ENCODE measurements around the gene FIGN. TPM values are rescaled to one million over a fixed set of nuclear protein-coding genes. Genes with fewer than 3 reads are reported as not detected.

Gene FIGN
- total and polyA plus RNA-seq, 2 of the 13 experiments (the other 11 are each of a cell fraction or from before 2014, with no cell fraction given), result 6.6 to 6.7 TPM

DNA sequence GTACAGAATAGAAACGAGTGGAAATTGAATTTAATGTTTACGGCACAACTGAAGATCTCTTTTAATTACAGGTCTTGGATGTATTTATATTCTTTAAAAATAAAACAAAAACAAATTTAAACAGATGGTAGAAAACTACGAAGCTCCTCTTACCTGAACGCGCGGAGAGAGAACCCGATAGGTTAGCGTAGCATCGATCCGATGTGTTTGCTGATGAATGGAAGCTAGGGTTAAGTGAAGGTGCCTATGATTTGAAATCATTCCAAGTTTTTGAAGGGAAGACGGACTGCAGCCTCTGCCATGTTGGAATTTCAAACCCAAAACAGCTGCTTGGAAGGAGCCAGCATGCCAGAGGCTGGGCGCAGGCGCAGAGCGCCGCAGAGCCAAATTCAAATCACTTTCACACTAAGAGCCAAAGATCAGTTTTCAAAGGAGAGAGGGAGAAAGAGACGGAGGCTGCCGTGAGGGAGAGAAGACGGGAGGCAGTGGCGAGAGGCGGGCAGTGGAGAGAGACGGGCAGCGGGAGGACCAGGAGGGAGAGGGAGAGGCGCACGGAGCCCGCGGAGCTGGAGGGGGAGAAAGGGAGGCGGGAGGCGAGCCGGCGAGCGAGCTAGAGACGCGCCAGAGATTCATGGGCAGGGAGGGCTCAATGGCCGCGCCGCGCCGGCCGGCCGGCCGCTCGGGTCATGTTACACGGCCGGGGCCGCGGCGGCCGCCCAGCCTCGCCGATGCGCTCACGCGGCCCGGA lies at the start of gene FIGN (continued):
- TF ChIP-seq ZNF83 (CRISPR knock-in tag; IDR thresholded peaks at IDR 0.05; ENCODE audit: borderline replicate concordance) (no peak), JUNB (CRISPR knock-in tag; IDR thresholded peaks at IDR 0.05; ENCODE audit: borderline replicate concordance) (peak; percentile 28; the same call in 1 of the 2 replicates), ZNF10 (CRISPR knock-in tag; IDR thresholded peaks at IDR 0.05; ENCODE audit: borderline replicate concordance, low read depth) (no peak)

DNA sequence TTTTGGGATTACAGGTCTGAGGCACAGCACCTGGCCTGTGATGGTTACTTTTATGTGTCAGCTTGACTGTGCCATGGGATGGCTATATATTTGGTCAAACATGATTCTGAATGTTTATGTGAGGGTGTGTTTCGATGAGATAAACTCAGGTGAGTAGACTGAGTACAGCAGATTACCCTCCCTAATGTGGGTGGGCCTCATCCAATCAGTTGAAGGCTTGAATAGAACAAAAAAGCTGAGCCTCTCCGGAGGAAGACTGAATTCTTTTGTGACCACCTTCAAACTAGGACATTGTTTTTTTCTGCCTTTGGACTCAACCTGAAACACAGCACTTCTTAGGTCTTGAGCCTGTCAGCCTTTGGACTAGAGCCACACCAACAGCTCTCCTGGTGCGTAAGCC lies 49.4 kb upstream of the FIGN start:
- no peaks in the 10 kb centered on the region for H4K20me1 ChIP-seq (ENCODE audit: insufficient read depth, low read length)
- H3K4me1 ChIP-seq (ENCODE audit: insufficient read depth, low read length), result peaks cover 3% of the 10 kb centered on the region
- no peaks in the 10 kb centered on the region for H3K36me3 ChIP-seq (replicated peaks in 1 of 2; ENCODE audit: control insufficient read depth in 1 of 2, insufficient read depth in 2 of 2, low read length in 2 of 2)
- no peaks in the 10 kb centered on the region for H3K27me3 ChIP-seq (ENCODE audit: control insufficient read depth in 1 of 2, insufficient read depth in 2 of 2, low read length in 2 of 2)
- H3K27ac ChIP-seq (ENCODE audit: extremely low read length, insufficient read depth, low read length), result no peak overlapping the region
- H3K79me2 ChIP-seq (ENCODE audit: insufficient read depth, low read length), result no peaks in the 10 kb centered on the region
- intact Hi-C loops (cut with micrococcal nuclease; ENCODE audit: unreplicated experiment) (no loop called here), in situ Hi-C loops (cut with HindIII; ENCODE audit: extremely low pct_ligation_motif_present, low pct_unique_long_range_greater_than_20kb) (no loop called here)
- no peak overlapping the region for H3K4me3 ChIP-seq (replicated peaks in 1 of 3; ENCODE audit: insufficient read depth in 1 of 3, low read depth in 2 of 3, low read length in 3 of 3)
- no peak overlapping the region for H2AFZ ChIP-seq (ENCODE audit: low read length)
- TF ChIP-seq KLF15 (CRISPR knock-in tag; IDR thresholded peaks at IDR 0.05; ENCODE audit: borderline replicate concordance) (no peak), ZC3H4 (CRISPR knock-in tag; IDR thresholded peaks at IDR 0.05; ENCODE audit: borderline replicate concordance) (no peak), ZNF10 (CRISPR knock-in tag; IDR thresholded peaks at IDR 0.05; ENCODE audit: borderline replicate concordance, low read depth) (no peak), BORCS8-MEF2B (CRISPR knock-in tag; IDR thresholded peaks at IDR 0.05) (no peak), ZNF775 (CRISPR knock-in tag; IDR thresholded peaks at IDR 0.05; ENCODE audit: borderline replicate concordance) (no peak), ZNF615 (CRISPR knock-in tag; IDR thresholded peaks at IDR 0.05; ENCODE audit: borderline replicate concordance) (no peak), CHD4 (IDR thresholded peaks at IDR 0.05; ENCODE audit: borderline replicate concordance, low read length) (no peak), ZNF460 (CRISPR knock-in tag; IDR thresholded peaks at IDR 0.05; ENCODE audit: borderline replicate concordance) (no peak), ATF1 (CRISPR knock-in tag; IDR thresholded peaks at IDR 0.05) (no peak), MATR3 (CRISPR knock-in tag; IDR thresholded peaks at IDR 0.05) (no peak), ZFP36 (IDR thresholded peaks at IDR 0.05; ENCODE audit: borderline replicate concordance, low read depth, low read length, partially characterized antibody) (no peak), HNF4A (CRISPR knock-in tag; IDR thresholded peaks at IDR 0.05) (no peak), NFE2L2 (IDR thresholded peaks at IDR 0.05; ENCODE audit: low read length) (no peak), CAMTA2 (CRISPR knock-in tag; IDR thresholded peaks at IDR 0.05; ENCODE audit: borderline replicate concordance) (no peak), ZNF333 (CRISPR knock-in tag; IDR thresholded peaks at IDR 0.05; ENCODE audit: borderline replicate concordance) (no peak)
- TF ChIP-seq, protein P1, sequence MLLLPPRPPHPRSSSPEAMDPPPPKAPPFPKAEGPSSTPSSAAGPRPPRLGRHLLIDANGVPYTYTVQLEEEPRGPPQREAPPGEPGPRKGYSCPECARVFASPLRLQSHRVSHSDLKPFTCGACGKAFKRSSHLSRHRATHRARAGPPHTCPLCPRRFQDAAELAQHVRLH (CRISPR knock-in tag; IDR thresholded peaks at IDR 0.05; ENCODE audit: borderline replicate concordance, low read depth), result no peak
- TF ChIP-seq, protein P2, sequence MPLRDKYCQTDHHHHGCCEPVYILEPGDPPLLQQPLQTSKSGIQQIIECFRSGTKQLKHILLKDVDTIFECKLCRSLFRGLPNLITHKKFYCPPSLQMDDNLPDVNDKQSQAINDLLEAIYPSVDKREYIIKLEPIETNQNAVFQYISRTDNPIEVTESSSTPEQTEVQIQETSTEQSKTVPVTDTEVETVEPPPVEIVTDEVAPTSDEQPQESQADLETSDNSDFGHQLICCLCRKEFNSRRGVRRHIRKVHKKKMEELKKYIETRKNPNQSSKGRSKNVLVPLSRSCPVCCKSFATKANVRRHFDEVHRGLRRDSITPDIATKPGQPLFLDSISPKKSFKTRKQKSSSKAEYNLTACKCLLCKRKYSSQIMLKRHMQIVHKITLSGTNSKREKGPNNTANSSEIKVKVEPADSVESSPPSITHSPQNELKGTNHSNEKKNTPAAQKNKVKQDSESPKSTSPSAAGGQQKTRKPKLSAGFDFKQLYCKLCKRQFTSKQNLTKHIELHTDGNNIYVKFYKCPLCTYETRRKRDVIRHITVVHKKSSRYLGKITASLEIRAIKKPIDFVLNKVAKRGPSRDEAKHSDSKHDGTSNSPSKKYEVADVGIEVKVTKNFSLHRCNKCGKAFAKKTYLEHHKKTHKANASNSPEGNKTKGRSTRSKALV (CRISPR knock-in tag; IDR thresholded peaks at IDR 0.05), result no peak
- WGBS (ENCODE audit: low lambda C conversion rate), result 43% methylated on average over 3 of the region's 3 CpGs
- FAIRE-seq (no peak), ATAC-seq (no peak), DNase-seq (ENCODE audit: low spot score) (no peak)
- POLR2A ChIA-PET, result no interaction called here
- BruUV-seq (replicated peaks), result no TSS peak
- CTCF ChIA-PET (ENCODE audit: low intra/inter-chr PET ratio, low total read pairs), result no interaction called here
- H3K4me2 ChIP-seq (ENCODE audit: low read depth, low read length), result no peak overlapping the region
- no peak overlapping the region for H3K9ac ChIP-seq (ENCODE audit: insufficient read depth, low read depth, low read length)
- H3K9me3 ChIP-seq (ENCODE audit: low read length), result no peaks in the 10 kb centered on the region

Data from HepG2 (cell line).